ENCODE measurements around the gene TOGARAM2.

The TOGARAM2 gene

GRCh38 chr2:29053670-29054400 lies 72.7 kb downstream of the TOGARAM2 start:
- no peak for DNase-seq (ENCODE audit: low read depth)

GRCh38 chr2:29054430-29054829 lies 73.3 kb downstream of the TOGARAM2 start:
- DNase-seq (ENCODE audit: low read depth): no peak

- DNase-seq (ENCODE audit: low read depth): no peak
Measured at GRCh38 chr2:29055601-29056000, 74.5 kb downstream of the TOGARAM2 start.

GRCh38 chr2:29056452-29056851 lies 75.4 kb downstream of the TOGARAM2 start:
- no peak for DNase-seq (ENCODE audit: low read depth)

- DNase-seq (ENCODE audit: low read depth): no peak
Measured at GRCh38 chr2:29057006-29057405, 75.9 kb downstream of the TOGARAM2 start.

GRCh38 chr2:29059624-29060023 lies 78.5 kb downstream of the TOGARAM2 start:
- no peak for DNase-seq (ENCODE audit: low read depth)

GRCh38 chr2:29060441-29060840 lies 79.3 kb downstream of the TOGARAM2 start:
- no peak for DNase-seq (ENCODE audit: low read depth)

DNA sequence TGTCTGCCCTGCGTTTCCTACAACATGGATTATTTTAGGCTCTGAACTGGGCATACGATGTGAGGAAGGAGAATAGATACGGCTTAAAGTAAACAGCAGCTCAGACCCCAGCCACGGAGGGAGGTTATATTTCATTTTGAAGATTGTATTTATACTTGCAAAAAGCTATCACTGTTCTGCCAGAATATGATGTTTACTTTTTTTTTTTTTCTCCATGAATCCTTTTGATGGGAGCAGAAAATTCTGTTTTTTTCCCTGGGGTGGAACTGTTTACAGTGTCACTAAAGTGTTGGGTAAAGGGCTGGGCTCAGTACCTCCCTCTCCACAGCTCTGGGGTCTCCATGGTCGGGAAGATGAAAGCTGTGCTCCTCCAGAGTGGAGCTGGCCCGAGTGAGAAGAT lies 80.1 kb downstream of the TOGARAM2 start:
- no peak for DNase-seq (ENCODE audit: low read depth)

- no peak for DNase-seq (ENCODE audit: low read depth)
Measured at GRCh38 chr2:29061616-29062015, 80.5 kb downstream of the TOGARAM2 start.

DNA sequence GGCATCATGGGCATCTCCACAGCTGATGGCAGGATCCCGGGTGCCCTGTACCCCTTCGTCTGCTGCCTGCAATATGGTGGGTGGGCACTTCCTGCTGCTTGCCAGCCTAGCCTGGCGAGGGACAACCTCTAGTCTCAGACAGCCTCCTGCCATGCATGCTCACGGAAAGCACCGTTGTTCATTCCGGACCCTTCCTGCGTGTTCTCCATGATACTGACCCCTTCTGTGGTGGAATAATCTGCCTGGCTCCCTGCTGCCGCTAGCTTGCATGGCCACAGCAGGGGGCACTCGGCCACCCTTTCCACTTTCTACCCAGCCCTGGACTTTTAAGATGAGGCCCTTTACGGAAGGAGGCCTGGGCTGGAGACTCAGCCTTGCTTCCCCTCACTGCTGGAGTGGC lies 81.3 kb downstream of the TOGARAM2 start:
- no peak for DNase-seq (ENCODE audit: low read depth)

DNA sequence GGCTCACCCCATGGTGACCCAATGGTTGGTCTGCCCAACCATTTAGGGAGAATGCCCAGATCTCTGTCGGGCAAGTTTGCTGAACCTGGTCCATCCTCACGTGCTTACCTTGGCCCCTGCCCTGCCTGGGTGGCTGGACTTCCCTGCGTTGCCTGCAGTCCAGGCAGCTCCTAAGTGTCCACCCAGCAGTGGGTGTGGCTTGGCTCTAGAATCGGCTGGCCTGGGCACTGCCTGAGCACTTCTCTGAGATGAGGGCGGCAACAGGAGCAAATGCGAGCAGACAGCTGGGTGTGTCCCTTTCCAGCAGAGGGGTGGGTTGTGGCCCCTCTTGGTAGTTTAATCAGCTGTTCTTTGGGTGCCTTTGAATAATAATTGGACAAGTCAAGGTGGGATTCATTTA lies 82.0 kb downstream of the TOGARAM2 start:
- no peak for DNase-seq (ENCODE audit: low read depth)

- no peak for DNase-seq (ENCODE audit: low read depth)
Measured at GRCh38 chr2:29063646-29064345, 82.7 kb downstream of the TOGARAM2 start.

DNA sequence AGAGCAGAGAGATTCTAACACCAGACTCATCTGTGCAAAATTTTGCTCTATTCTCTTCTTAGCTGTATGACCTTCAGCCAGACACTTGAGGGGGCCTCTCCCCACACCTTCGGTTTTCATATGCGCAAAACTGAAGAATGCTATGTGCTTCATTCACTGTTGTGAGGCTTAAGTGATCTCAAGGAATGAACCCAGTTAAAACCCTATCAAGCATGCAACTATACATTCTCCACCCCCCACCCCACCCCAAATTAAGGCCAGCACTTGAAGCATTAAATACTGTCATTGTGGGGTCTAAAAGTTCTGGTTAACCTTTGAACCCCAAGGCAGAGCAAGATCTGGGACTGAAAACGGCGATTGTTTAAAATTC lies 83.2 kb downstream of the TOGARAM2 start:
- DNase-seq (ENCODE audit: low read depth): no peak

DNA sequence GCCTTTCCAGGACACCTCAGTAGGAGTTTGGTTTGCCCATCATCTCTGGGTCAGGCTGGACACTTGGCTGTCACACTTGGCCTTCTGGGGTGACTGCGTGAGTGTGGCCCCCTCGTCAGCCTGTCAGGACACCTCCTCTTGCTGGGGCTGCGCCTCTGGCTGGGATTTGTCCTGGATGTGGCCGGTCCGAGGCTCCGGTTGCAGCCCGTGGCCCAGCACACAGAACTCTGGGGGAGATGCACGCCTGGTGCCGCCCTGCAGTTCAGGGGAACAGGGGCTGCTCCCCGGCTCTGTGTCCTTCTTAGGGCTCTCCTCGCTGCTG lies 83.6 kb downstream of the TOGARAM2 start:
- no peak for DNase-seq (ENCODE audit: low read depth)

DNA sequence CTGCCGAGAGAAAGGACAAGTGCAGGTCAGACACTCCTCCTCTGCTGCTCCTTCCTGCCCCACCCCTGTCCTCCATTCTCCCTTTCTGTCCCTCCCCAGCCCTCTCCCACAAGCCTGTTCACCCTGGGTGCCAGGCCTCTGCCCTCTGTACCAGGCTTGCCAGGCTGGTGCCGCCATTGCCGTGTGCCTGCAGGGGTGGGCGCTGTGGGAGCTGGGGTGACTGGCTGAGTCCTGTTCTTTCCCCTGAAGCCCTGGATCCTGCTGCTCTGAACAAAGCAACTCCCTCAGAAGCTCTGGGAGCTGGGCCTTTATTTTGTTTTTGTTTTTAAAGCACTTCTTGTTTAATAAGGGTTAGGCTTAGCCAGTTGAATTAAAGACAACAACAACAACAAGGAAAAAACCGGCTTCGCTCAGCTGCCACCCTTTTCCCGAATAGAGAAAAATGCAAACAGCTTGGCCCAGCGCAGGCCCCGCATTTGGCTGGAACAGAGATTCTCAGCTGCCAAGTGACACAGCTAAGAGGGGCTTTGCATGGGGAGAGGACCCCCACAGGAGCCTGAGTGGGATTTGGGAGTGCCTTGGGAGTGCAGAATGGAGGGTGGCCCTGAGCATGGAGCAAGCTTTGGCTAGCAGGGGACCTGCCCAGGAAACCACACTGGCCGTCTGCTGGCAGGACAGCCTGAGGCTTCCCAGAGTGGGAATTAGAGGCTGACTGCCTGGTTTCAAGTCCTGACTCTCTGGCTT lies 84.1 kb downstream of the TOGARAM2 start:
- no peak for DNase-seq (ENCODE audit: low read depth)

DNA sequence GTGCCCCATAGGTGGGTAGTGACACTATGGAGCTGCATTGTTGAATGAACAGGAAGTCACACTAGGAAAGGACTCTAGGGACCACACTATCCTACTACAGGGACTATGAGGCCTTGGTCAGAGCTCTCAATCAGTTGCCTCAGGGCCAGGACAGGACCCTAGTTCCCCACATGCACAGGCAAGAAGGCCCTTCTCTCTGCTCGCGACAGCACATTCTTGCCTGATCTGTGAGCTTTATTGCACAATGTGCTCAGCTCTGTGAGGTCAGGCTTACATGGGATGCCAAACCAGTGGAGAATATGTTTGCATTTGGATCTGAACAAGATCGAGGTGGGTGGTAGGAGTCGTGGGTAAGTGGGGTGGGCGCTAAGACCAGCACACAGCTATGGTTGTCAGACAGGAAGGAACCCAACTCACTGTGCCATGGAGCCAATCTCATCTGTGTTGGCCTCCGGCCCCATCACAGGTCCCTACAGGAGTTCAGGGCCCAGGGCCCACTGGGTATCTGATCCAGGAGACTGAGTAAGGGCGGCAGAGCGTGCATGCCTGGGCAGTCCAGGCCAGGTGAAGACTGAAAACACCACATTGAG lies 85.3 kb downstream of the TOGARAM2 start:
- DNase-seq (ENCODE audit: low read depth): no peak

DNA sequence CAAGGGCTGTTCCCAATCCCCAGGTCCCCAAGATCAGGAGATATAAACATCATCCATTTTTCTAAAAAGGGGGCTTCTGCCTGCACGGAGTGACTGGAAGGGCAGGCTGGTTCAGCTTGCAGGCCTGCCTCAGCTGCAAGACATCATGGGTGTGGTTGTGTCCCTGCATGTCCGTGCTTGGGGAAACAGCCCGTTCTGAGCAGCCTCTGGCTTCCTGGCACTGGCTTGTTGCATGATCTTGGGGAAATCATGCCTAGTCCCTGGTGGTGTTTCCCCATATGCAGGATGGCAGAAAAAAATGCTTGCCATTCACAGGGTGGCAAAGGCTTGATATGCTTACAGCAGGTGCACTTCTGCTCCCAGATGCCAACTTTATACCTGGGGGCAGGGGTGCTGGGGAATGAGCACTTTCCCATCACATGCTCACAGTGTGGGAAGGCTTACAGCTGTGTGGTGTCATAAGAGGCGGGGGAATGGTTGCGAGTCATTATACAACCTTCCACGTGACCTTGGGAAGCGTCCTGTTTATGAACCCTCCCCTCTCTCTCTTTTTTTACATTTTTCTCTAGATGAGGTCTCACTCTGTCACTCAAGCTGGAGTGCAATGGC lies 86.0 kb downstream of the TOGARAM2 start:
- DNase-seq (ENCODE audit: low read depth): no peak

- DNase-seq (ENCODE audit: low read depth): no peak
Measured at GRCh38 chr2:29068513-29068912, 87.4 kb downstream of the TOGARAM2 start.

DNA sequence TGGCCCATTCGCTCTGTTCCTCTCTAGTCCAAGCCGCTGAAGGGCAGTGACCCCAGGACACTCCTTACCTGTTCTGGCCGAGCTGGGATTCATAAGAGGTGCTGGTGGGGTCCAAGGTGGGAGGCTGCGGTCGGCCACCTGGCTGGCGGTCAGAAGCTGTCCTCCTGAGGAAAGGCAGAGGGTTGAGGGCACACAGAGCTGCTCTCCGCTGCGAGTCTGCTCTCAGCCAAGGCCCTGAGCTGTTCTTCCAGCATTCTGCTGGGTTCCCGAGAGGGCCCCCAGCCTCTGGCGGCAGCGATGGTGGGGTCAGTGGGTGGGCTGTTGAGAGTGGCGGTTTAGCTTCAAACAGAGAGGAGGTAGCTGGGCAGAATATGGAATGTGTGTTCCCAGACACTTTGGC lies 89.4 kb downstream of the TOGARAM2 start:
- no peak for DNase-seq (ENCODE audit: low read depth)

DNA sequence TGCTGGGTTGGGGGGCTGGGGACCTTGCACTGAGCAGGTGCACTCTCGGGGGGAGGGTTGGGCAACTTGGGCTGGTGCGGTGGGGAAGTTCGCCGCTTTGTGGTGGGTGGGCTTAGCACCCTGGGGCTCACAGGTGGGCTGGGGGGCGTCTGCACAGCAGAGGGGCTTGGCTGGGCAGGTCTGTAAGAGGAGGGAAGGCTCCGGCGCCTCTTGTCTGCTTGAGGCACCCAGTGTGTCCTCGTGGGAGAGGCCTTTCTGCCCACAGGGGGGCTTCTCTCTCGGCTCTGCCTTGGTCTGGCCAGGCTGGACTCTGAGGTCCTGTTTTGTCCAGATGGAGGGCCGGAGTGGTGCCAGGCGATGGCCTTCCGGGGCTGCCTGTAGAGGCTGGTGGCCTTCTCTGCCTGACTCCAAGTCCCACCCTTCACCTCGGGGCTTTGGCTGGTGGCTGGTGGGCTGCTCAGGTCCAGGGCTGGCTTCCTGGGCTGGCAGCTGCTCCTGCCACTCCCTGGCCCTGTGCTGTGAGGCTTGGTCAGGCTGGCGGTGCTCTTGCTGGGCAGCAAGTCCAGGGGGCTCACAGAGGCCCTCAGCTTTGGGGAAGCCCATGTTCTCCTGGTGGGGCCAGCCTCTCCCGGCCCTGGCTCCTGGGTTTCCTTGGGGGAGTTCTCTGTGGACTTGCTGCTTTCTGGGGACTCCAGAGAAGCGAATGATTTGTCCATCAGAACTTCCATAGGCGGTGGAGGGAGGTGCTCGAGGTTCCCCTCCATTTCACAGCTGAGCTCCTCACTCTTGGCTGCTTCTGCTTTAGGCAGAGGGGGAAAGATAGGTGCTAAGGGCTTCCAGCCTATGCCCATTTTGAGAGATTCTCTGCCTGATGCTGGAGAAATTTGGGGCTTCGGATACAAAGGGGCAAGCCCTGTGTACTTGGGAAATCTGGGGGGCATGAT lies 90.2 kb downstream of the TOGARAM2 start:
- DNase-seq (ENCODE audit: low read depth): no peak

DNA sequence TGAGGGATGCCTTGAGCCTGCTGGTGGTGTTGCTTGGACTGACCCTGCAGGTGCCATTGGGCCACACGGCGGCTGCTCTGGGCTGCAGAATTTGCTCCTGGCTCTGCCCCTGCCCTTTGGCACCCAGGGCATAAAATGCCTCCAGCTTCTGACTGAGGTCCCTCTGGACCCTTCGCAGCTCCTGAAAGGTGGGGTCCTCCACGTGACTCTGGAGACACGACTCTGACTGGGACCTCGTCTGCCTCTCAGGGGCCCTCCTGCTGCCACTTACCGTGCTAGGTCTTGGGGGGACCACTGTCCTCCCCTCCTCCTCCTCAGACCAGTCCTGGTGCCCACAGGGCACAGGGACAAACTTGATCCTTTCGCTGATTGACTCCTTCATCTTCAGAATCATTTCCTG lies 91.2 kb downstream of the TOGARAM2 start:
- no peak for DNase-seq (ENCODE audit: low read depth)

Data from T-helper 22 cell (primary cell).